ENCODE measurements around the gene PTGES3L.
"Not testable (repeated sequence)": the region's sequence is repeated elsewhere in the genome, so short reads cannot be mapped to it uniquely, and the experiment has no call there.

PTGES3L gene

GRCh38 chr17:42922294-42922693, 57.6 kb downstream of the PTGES3L start:
- DNase-seq (ENCODE audit: low spot score): no peak
- FAIRE-seq: no peak

- DNase-seq (ENCODE audit: low spot score): no peak
- no peak for FAIRE-seq
Observed at GRCh38 chr17:42920922-42921321, 59.0 kb downstream of the PTGES3L start.

- DNase-seq (ENCODE audit: low spot score) (no peak), FAIRE-seq (no peak)
Observed at GRCh38 chr17:42920106-42920900, 59.6 kb downstream of the PTGES3L start.

GRCh38 chr17:42919522-42920077, 60.3 kb downstream of the PTGES3L start:
- DNase-seq (ENCODE audit: low spot score); FAIRE-seq: not testable (repeated sequence)

- DNase-seq (ENCODE audit: low spot score) (no peak), FAIRE-seq (no peak)
Observed at GRCh38 chr17:42918902-42919521, 60.9 kb downstream of the PTGES3L start.

Data from urothelium cell line (cell line).